Upper lobe of left lung (tissue), 6 donors: ENCODE results near the gene SEC14L5. TPM values are rescaled to one million over a fixed set of nuclear protein-coding genes. Genes with fewer than 3 reads are reported as not detected.

Experiments used
- ATAC-seq, 2 donors: fragments of 200-7000 bp; cut with Tn5 transposase; one replicate each; pipeline ENCODE4 v1.9.1; 2022; ENCODE audit warnings: mild to moderate bottlenecking in 2 of 2, moderate library complexity in 2 of 2; ENCODE audit not compliant: low FRiP score in 2 of 2
- DNase-seq, 2 donors: peaks; one replicate each; pipeline ENCODE4 v3.0.0-alpha.2; 2019 to 2020
- H3K27ac ChIP-seq, 4 donors: fragments of 200-600 bp; sonication (generic); one replicate each; pipeline ENCODE4 v1.5.1; 2016 to 2019
- H3K27me3 ChIP-seq, 4 donors: fragments of 200-600 bp; sonication (generic); one replicate each; pipeline ENCODE4 v1.5.1; 2017 to 2019
- H3K36me3 ChIP-seq, 4 donors: fragments of 200-600 bp; sonication (generic); one replicate each; pipeline ENCODE4 v1.5.1; 2016 to 2019
- H3K4me1 ChIP-seq, 4 donors: fragments of 200-600 bp; sonication (generic); one replicate each; pipeline ENCODE4 v1.5.1; 2018 to 2019
- H3K4me3 ChIP-seq, 4 donors: fragments of 200-600 bp; sonication (generic); one replicate each; pipeline ENCODE4 v1.5.1; 2017 to 2019; ENCODE audit warnings: mild to moderate bottlenecking in 2 of 4, moderate library complexity in 1 of 4
- H3K9me3 ChIP-seq, 4 donors: fragments of 200-600 bp; sonication (generic); one replicate each; pipeline ENCODE4 v1.5.1; 2018 to 2019
- CTCF ChIP-seq, 6 experiments: fragments of 450-650 bp in 4 of 6; fragments of 200-600 bp in 2 of 6; sonication (generic) in 2 of 6; IDR thresholded peaks; one replicate each; pipeline ENCODE4 v1.5.1; 2016 to 2019; ENCODE audit warnings: antibody characterized with exemption in 6 of 6
- EP300 ChIP-seq, 4 donors: sonication (generic); formaldehyde crosslinking; IDR thresholded peaks; one replicate each; pipeline ENCODE4 v1.5.1; 2017; ENCODE audit warnings: antibody characterized with exemption in 4 of 4, control low read depth in 2 of 4
- POLR2A ChIP-seq, 4 donors: fragments of 450-650 bp; IDR thresholded peaks; one replicate each; pipeline ENCODE4 v1.5.1; 2016 to 2017; ENCODE audit warnings: antibody characterized with exemption in 4 of 4, mild to moderate bottlenecking in 2 of 4
- POLR2AphosphoS5 ChIP-seq, 2 donors: sonication (generic); formaldehyde crosslinking; IDR thresholded peaks; one replicate each; pipeline ENCODE4 v1.5.1; 2017; ENCODE audit warnings: antibody characterized with exemption in 2 of 2
- WGBS, 2 donors: methylation state at CpG; one replicate each; pipeline ENCODE4 v1.1.5; 2017 to 2018; 5-methylcytosine and 5-hydroxymethylcytosine counted together
- total RNA-seq, 6 donors: library from RNA; depleted of rRNA in 4 of 6; stranded (reverse); fragments of >200 nt in 4 of 6; gene quantifications; one replicate each; pipeline versions ENCODE4 v1.1.0 to v1.2.1, GENCODE V29; 2016 to 2021
- donor health status: DM: no; HTN: no; CAD: no; lungs with moderate emphysema.
- donor health status: DM: no; HTN: yes; CAD: no; lungs with severe emphysema.

Gene SEC14L5
- total RNA-seq, 6 donors from 2014 or later: 0.20 to 1.7 (median 0.49) TPM; not detected in 1

- DNase-seq: no peak
- ATAC-seq: no peak
- Histone ChIP-seq H3K27ac (no peak overlapping the region), H3K27me3 (no peaks in the 10 kb centered on the region), H3K9me3 (no peaks in the 10 kb centered on the region), H3K4me3 (no peak overlapping the region), H3K4me1 (no peaks in the 10 kb centered on the region), H3K36me3 (no peaks in the 10 kb centered on the region)
- no peak for TF ChIP-seq POLR2A (IDR thresholded peaks at IDR 0.05)
- no peak for TF ChIP-seq POLR2AphosphoS5 (IDR thresholded peaks at IDR 0.05)
- TF ChIP-seq CTCF (IDR thresholded peaks at IDR 0.05): no peak
- no peak for TF ChIP-seq EP300 (IDR thresholded peaks at IDR 0.05)
- WGBS, 2 donors: 92 to 96% methylated on average over 10 of the region's 10 CpGs
Observed at GRCh38 chr16:5003828-5004227, 45.7 kb downstream of the SEC14L5 start.

- H3K27me3 ChIP-seq: no peaks in the 10 kb centered on the region
- H3K4me1 ChIP-seq: no peaks in the 10 kb centered on the region
- ATAC-seq (no peak), DNase-seq (no peak)
- H3K9me3 ChIP-seq: no peaks in the 10 kb centered on the region
- TF ChIP-seq CTCF (IDR thresholded peaks at IDR 0.05): no peak
- no peak for TF ChIP-seq EP300 (IDR thresholded peaks at IDR 0.05)
- TF ChIP-seq POLR2A (IDR thresholded peaks at IDR 0.05): no peak
- no peak for TF ChIP-seq POLR2AphosphoS5 (IDR thresholded peaks at IDR 0.05)
- H3K27ac ChIP-seq: no peak overlapping the region
- no peak overlapping the region for H3K4me3 ChIP-seq
- no peaks in the 10 kb centered on the region for H3K36me3 ChIP-seq
- WGBS, 2 donors: 62 to 70% methylated on average over 5 of the region's 5 CpGs
Observed at GRCh38 chr16:5004311-5004710, 46.2 kb downstream of the SEC14L5 start.

- 66 to 75% methylated on average over 4 of the region's 4 CpGs for WGBS, 2 donors
- DNase-seq: no peak
- no peaks in the 10 kb centered on the region for H3K9me3 ChIP-seq
- no peak overlapping the region for H3K27ac ChIP-seq
- H3K4me3 ChIP-seq: no peak overlapping the region
- H3K27me3 ChIP-seq: no peaks in the 10 kb centered on the region
- H3K4me1 ChIP-seq: no peaks in the 10 kb centered on the region
- TF ChIP-seq POLR2AphosphoS5 (IDR thresholded peaks at IDR 0.05) (no peak), CTCF (IDR thresholded peaks at IDR 0.05) (no peak), EP300 (IDR thresholded peaks at IDR 0.05) (no peak), POLR2A (IDR thresholded peaks at IDR 0.05) (no peak)
- no peaks in the 10 kb centered on the region for H3K36me3 ChIP-seq
- no peak for ATAC-seq
Observed at GRCh38 chr16:5005916-5006315, 47.8 kb downstream of the SEC14L5 start.

- no peak overlapping the region for H3K27ac ChIP-seq
- ATAC-seq: no peak
- no peaks in the 10 kb centered on the region for H3K9me3 ChIP-seq
- no peaks in the 10 kb centered on the region for H3K36me3 ChIP-seq
- no peak overlapping the region for H3K4me3 ChIP-seq
- 72 to 81% methylated on average over 17 to 22 of the region's 22 CpGs for WGBS, 2 donors
- TF ChIP-seq EP300 (IDR thresholded peaks at IDR 0.05): no peak
- TF ChIP-seq POLR2A (IDR thresholded peaks at IDR 0.05): no peak
- TF ChIP-seq CTCF (IDR thresholded peaks at IDR 0.05): no peak
- no peak for TF ChIP-seq POLR2AphosphoS5 (IDR thresholded peaks at IDR 0.05)
- H3K27me3 ChIP-seq: no peaks in the 10 kb centered on the region
- DNase-seq: no peak
- no peaks in the 10 kb centered on the region for H3K4me1 ChIP-seq
Observed at GRCh38 chr16:5006348-5007193, 48.4 kb downstream of the SEC14L5 start.

DNA sequence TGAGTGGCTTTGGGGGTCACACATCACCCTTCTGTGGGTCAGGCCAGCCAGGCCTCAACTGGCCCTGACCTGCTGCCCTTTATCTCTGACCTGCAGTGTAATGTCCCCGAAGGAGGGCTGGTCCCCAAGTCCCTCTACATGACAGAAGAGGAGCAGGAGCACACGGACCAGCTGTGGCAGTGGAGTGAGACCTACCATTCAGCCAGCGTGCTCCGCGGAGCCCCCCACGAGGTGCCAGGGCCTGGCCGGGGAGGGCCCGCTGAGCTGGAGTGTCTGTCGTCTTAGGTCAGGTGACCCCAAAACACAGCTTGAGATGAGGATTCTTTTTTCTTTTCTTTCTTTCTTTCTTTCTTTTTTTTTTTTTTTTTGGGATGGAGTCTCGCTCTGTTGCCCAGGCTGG lies 49.1 kb downstream of the SEC14L5 start:
- Histone ChIP-seq H3K27ac (no peak overlapping the region), H3K9me3 (no peaks in the 10 kb centered on the region), H3K4me1 (no peaks in the 10 kb centered on the region), H3K36me3 (no peaks in the 10 kb centered on the region), H3K4me3 (no peak overlapping the region), H3K27me3 (no peaks in the 10 kb centered on the region)
- DNase-seq: no peak
- WGBS, 2 donors: 73 to 75% methylated on average over 10 of the region's 10 CpGs
- no peak for ATAC-seq
- no peak for TF ChIP-seq EP300 (IDR thresholded peaks at IDR 0.05)
- no peak for TF ChIP-seq POLR2A (IDR thresholded peaks at IDR 0.05)
- no peak for TF ChIP-seq POLR2AphosphoS5 (IDR thresholded peaks at IDR 0.05)
- TF ChIP-seq CTCF (IDR thresholded peaks at IDR 0.05): no peak
